GM19193 (cell line): ENCODE measurements around the gene CRACDL.

Source experiments
- POLR2A ChIP-seq: IDR thresholded peaks from 4 replicates; pipeline ENCODE4 v1.6.1; 2011; ENCODE audit not compliant: insufficient read depth, insufficient read length; ENCODE audit errors: extremely low read depth

CRACDL gene

GRCh38 chr2:98902209-98903063 lies 33.6 kb downstream of the CRACDL start:
- TF ChIP-seq POLR2A: no peak

- TF ChIP-seq POLR2A: no peak
These were observed 34.3 kb downstream of the CRACDL start for GRCh38 chr2:98901702-98902101.

- TF ChIP-seq POLR2A: no peak
These were observed 34.7 kb downstream of the CRACDL start for GRCh38 chr2:98901291-98901690.

GRCh38 chr2:98900721-98901120 lies 35.3 kb downstream of the CRACDL start:
- TF ChIP-seq POLR2A: no peak

- no peak for TF ChIP-seq POLR2A
These were observed 36.9 kb downstream of the CRACDL start for GRCh38 chr2:98899041-98899702.

- TF ChIP-seq POLR2A: no peak
These were observed 37.6 kb downstream of the CRACDL start for GRCh38 chr2:98898423-98898841.

GRCh38 chr2:98897746-98898145 lies 38.3 kb downstream of the CRACDL start:
- no peak for TF ChIP-seq POLR2A

GRCh38 chr2:98896944-98897343 lies 39.1 kb downstream of the CRACDL start:
- no peak for TF ChIP-seq POLR2A

GRCh38 chr2:98896416-98896815 lies 39.6 kb downstream of the CRACDL start:
- TF ChIP-seq POLR2A: no peak

- TF ChIP-seq POLR2A: no peak
These were observed 40.1 kb downstream of the CRACDL start for GRCh38 chr2:98895901-98896300.

GRCh38 chr2:98895221-98895620 lies 40.8 kb downstream of the CRACDL start:
- no peak for TF ChIP-seq POLR2A

GRCh38 chr2:98894331-98895000 lies 41.6 kb downstream of the CRACDL start:
- no peak for TF ChIP-seq POLR2A

- TF ChIP-seq POLR2A: no peak
These were observed 42.1 kb downstream of the CRACDL start for GRCh38 chr2:98893911-98894321.

- TF ChIP-seq POLR2A: no peak
These were observed 43.2 kb downstream of the CRACDL start for GRCh38 chr2:98892871-98893270.

GRCh38 chr2:98891591-98891990 lies 44.4 kb downstream of the CRACDL start:
- TF ChIP-seq POLR2A: no peak
